T-helper 22 cell (primary cell): ENCODE results near the gene TEDDM1.
"Not testable (repeated sequence)": the region's sequence is repeated elsewhere in the genome, so short reads cannot be mapped to it uniquely, and the experiment has no call there.

ENCODE experiments used
- DNase-seq: peaks from one replicate; pipeline ENCODE4 v3.0.0-alpha.2; 2020; ENCODE audit warnings: low read depth

Gene TEDDM1

DNA sequence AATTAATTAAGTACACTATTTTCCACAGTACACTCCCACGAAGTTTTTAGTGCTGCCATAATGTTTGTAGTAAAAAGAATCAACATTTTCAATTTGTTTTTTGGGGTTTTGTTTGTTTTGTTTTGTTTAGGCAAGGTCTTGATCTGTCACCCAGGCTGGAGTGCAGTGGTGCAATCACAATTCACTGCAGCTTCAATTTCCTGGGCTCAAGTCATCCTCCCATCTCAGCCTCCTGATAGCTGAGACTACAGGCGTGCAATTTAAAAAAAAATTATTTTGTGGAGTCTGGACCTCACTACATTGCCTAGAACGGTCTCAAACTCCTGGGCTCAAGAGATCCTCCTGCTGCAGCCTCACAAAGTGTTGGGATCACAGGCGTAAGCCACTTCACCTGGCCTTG is 20.3 kb downstream of the TEDDM1 start:
- DNase-seq = no peak

DNA sequence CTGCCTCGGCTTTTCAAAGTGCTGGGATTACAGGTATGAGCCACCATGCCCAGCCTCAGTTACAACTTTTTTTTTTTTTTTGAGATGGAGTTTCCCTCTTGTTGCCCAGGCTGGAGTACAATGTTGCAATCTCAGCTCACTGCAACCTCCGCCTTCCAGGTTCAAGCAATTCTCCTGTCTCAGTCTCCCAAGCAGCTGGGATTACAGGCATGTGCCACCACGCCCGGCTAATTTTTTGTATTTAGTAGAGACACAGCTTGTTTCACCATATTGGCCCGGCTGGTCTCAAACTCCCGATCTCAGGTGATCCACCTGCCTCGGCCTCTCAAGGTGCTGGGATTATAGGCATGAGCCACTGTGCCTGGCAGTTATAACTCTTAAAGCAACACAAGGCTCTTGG is 20.7 kb downstream of the TEDDM1 start:
- not testable (repeated sequence) for DNase-seq

DNA sequence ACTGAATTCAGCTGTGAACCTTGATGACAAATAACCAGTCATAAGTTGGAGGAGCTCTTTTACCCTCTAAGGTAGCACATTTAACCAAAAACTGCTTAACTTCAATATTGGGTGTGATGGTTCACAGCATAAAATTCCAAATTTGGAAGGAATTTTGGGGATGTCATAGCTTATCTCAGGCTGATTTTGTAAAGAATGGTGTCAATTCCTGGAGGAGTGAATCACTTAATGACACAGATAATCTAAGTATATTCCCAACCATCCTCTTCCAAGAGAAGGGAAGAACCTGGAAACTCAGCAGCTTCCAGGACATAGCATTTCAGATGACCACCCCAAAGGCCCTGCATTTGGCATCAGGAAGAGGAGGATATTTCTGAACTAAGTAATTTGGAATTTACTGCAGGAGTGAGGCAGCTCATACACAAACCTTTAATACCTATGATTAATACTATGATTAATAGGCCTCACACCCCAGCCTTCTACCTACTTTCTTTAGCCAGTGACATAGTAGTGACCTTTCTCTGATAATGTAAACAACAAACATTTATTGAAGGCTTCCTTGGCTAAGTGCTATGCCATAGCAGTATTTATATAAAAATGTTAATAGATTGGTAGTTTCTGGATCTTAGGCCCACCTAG is 23.4 kb downstream of the TEDDM1 start:
- DNase-seq = no peak

DNA sequence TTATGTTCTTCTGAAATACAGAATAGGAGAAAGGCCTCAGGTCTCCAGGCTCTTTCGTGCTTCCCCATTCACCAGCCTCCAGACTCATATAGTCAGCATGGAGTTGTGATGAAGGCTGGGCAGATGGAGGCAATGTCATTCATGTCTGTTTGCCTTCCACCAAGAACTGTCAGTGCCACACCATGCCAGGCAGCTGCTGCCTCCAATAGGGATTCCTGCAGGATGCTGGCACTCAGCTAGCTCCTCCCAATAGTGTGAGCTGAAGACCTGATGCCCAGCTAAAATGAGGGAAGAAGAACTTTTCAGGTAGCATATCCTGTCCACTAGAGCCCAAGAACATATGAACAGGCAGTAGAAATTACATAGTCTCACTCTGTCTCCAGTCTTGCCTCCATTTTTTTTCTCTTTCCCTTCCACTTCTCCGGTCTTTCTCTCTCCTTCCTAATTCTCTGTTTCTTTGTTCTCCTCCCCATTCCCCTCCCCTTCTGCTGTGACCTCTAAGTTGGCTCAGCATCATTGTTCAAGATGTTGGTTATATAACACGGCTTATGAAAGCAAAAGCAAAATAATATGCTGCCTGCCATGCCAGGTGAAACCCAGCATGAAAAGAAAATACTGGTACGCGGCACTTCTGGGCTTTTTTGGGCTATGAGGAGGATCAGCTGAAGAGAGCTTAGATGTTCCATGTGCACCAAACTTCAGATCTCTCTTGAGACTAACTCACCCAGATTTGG is 26.2 kb downstream of the TEDDM1 start:
- no peak for DNase-seq

DNA sequence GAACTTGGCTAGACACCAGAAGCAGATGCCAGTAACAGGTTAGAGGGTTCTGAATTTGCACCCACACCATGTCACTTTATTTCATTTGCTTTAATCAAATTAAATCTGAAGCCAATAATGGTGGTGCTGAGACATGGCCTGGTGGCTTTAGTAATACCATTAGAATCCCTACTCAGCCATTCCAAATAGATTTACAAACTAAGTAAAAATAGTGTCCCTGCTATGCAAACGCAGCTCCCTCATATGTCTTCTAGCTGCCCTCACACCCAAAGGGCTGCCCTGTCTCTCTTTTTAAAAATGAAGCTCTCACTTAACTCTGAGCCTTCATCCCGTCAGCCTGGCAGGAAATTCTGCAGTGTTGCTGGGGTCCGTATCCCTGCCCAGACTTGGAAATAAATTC is 29.9 kb downstream of the TEDDM1 start:
- DNase-seq = no peak

DNA sequence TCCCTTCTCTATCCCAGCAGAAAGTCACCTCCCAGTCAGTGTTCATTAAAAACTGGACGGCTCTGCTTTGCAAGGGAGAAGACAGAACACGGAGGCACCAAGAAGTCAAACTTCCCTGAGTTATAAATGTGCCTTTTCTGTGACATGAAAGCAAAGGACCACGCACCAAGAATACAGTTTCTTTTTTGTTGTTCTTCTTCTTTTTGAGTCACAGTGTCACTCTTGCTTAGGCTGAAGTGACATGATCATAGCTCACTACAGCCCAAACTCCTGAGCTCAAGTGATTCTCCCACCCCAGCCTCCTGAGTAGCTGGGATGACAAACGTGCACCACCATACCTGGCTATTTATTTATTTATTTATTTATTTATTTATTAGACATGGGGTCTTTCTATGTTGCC is 31.6 kb downstream of the TEDDM1 start:
- DNase-seq = no peak

DNA sequence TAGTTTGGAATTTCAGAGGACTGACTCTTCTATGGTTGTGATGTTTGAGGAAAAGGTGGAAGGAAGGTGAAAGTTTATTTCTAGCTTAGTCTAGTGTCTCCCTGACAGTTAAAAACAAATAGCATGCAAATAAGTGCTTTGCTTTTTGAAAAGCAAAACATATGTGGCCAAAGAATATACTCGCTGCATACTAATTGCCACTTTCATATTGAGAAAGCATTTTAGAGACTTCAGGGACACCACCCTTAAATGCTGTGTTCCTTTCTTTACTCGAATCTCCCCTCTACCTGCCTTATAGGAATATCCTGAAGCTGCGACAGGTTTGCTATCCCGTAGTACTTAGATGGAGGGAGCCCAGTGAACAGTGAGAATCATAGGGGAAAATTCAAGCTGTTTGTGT is 32.1 kb downstream of the TEDDM1 start:
- no peak for DNase-seq

DNA sequence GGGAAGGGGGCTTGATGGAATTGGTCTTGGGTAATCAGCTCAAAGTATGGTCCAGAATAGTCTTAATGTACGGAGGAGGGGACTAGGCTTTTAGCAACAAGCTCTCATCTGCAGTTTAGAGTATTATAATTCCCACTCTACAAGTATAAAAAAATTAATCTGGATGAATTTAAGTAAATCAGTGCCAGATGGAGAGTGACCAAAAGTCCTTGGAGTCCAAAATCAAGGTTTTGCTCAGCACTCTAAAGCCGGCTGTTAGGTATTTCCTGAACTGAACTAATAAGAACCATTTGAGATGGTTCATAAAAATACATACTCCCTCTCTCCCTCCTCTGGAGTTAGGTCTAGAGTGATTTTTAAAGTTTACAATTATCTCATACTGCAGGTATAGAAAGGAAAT is 32.5 kb downstream of the TEDDM1 start:
- DNase-seq = no peak

DNA sequence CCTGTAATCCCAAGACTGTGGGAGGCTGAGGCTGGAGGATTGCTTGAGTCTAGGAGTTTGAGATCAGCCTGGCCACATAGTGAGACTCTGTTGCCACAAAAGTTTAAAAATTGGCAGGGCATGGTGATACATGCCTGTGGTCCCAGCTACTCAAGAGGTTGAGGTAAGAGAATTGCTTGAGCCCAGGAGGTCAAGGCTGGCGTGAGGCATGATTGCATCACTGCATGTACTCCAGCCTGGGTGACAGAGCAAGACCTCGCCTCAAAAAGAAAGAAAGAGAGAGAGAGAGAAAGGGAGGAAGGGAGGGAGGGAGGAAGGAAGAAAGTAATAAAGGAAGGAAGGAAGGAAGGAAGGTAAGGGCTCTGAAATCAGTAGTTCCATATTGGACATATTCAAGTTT is 33.9 kb downstream of the TEDDM1 start:
- no peak for DNase-seq

DNA sequence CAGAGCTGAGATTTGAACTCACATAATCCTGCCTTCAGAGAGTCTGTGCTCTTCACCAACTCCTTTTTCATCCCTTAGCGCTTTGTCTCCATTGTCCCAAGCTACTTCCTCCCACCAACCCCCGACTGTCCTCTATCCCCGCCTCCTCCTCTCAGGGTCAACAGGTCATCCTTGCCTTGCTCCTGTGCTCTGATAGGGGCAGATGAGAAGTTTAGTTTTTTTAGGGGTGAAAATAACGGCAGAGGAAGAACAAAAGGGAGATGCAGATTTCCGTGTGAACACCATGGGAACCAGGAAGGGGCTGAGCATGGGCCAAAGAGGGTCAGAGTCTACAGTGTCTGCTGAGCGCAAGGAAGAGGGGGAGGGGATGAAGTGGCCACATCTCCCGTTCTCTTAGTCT is 40.8 kb downstream of the TEDDM1 start:
- no peak for DNase-seq

DNA sequence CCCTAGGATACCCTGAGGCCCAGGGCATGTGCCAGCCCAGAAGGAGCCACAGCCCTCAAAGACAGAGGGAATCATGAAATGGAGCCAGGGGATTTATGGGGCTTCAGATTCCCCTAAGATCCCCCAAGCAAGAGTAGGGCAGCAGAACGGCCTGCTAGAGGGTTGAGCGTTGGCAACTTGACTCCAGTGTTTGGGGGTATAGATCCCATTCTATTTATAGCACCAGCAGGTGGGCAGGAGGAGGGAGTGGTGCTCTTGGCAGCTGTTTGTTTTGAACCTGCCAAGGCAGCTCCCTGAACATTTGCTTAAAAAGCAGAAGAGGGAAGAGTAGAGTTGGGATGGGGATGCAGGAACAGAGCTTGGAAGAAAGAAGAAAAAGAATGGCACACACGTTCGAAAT is 42.6 kb downstream of the TEDDM1 start:
- no peak for DNase-seq

DNA sequence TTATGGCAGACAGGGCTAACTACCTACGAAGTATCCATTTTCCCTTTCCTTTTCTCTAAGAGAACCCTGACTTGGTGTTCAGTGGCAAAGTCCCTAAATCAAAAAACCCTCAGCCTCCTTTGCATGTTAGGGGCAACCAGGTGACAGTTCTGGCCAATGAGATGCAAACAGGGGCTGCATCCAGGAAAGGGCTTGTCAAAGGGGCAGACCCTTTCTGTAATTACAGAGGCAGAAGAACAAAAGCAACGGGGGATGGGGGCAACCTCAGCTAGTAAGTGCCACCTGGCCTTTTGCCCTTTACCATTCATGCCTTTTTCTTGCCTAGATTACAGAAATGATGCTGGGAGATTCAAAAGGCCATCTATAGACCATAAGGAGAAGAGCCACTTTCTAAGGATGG is 43.3 kb downstream of the TEDDM1 start:
- no peak for DNase-seq

DNA sequence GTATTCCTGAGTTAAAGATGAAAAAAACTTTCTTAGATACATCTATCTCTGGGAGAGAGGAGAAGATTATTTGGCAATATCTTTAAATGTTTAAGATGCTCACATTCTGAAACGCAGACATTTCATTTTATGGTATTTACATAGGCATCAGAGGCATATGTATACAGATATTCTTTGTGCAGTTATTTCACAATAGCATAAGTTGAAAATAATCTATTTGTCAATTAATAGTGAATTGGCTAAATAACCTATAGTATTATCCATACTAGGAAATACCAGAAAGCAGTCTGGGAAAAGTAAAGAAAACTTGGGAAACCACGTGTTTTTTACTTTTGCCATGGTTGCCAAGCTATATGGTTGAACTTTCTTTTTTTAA is 44.8 kb downstream of the TEDDM1 start:
- DNase-seq = no peak

DNA sequence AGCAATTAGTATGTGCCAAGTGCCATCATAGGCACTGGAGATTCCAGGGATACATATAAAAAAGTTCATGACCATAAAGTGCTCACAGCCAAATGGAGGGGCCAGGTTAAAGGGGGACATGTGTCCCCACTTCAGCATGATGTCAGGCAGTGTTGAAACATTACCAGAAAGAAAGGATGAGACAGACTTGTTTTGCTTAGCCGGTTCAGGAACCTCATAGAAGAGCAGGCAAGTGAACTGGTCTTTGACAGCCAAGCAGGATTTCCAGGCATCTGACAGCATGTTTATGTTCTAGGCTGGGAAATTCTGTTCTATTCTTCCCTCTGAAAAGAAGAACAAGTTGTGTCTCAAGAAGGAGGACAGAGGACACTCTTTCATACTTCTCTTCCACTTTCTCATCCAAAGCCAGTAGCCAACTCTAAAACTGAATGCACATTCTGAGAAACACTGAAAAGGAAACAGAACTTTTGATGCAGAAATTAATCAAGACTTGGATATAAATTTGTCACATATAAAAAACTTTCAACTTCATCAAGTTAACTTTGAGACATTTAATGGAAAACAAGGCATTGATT is 48.6 kb downstream of the TEDDM1 start:
- no peak for DNase-seq

DNA sequence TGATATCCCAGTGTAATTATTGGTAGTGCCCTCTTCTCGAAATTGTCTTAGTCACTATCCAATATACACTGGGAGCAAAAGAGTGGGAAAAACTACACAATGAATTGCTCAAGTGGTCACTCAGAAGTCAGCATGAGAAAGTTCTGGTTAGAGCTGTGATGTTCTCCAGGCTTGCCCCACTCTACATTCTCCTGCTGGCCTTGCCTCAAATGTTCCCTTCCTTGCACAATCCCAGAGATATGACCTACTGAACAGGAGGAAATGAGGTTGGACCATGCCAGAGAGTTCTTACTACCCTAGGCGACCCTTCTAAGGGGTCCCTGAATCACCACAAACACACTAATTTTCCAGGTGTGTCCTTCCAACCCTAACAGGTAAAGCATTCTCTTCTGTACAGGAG is 49.6 kb downstream of the TEDDM1 start:
- DNase-seq = no peak

DNA sequence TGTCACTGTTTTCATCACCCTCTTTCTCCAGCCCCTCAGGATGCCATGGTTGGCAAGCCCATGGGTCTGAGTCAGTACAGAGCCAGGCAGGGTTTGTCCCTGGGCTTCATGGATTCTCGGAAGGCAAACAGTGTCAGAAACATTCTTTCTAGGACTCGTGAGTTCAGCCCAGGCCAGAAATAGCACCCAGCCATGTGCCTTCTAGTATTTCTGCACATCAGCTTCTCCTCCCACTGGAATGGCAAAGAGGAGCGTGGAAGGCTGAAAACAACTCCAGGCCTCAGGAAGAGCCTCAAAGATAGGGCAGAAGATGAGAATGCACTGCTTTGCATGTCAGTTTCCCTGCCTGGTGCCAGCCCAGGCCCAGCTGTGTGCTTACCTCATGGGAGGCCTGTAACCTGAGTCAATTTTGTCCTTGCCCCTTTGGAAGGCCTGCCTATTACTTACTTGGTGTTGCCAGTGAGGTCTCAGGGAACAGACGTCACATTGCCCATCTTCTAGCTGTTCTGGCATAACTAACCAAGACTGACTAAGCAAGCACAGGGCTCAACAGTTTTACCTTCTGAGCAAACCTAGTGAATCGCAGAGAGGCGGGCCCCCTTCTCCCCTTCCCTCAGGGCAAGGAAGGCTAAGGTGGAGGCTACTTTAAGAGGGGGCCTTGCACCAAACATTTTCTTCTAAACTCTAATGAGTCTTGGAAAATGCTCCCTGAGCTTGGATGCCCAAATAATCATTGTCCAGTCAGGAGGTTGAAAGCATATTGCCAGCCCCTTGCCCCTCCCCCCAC is 51.3 kb downstream of the TEDDM1 start:
- DNase-seq = no peak
